Measurements from ENCODE around the gene VRK3.

VRK3 gene

GRCh38 chr19:50026550-50026906 lies 1.4 kb upstream of the VRK3 start:
- DNase-seq: no peak

DNA sequence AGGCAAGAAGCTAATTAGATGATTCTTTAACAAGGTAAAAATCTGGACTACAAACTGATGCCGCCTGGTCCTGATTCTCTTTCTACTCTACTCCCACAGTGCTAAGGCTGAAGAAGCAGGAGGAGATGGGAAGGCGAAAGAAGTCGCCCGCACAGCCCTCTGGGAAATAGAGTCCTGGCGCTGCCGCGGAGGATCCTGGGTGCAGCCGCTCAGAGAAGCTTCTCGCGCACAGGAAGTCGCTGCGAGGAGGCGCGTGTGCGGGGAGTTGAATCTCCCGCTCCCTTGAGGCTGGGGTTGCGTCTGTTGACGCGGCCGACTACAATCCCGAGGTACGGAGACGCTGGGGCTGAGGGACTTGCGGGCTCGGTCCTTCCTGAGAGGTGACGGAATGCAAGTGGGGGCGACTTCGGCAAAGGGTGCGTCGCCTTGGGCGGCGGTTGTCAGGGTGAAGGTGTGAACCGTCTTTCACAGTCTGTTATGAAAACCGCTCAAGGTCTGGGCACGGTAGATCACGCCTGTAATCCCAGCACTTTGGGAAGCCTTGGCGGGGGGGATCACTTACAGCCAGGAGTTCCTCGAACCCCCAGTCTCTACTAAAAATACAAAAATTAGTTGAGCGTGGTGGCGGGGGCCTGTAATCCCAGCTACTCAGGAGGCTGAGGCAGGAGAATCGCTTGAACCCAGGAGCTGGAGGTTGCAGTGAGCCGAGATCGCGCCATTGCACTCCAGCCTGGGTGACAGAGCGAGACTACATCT lies 800 bp upstream of the VRK3 start, which contains the start of gene ZNF473:
Gene ZNF473, plus strand, starts transcription at position 212 of the 756 bp plus-strand sequence. CDS start 5,078 bp downstream, outside the sequence.
- peak; percentile 87 to 92 for DNase-seq

DNA sequence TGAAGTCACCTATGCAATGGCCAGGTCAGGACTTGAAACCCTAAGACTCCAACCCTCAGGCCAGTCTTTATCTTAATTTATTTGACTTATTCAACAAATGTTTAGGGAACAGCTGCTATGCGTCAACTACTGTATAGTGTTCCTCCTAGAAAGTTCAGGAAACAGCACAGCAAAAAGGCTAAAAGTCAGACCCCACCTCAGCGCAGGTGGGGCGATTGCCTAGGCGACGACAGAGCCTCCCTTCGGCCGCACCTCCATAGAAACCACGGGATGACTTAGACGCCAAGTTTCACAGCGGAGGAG lies 502 bp downstream of the VRK3 start:
- DNase-seq: no peak

- no peak for DNase-seq
Measured at GRCh38 chr19:50022823-50023222, 2.3 kb downstream of the VRK3 start.

GRCh38 chr19:50020481-50020880 lies 4.7 kb downstream of the VRK3 start:
- DNase-seq: no peak

- DNase-seq: no peak
Measured at GRCh38 chr19:50016225-50016807, 8.9 kb downstream of the VRK3 start.

DNA sequence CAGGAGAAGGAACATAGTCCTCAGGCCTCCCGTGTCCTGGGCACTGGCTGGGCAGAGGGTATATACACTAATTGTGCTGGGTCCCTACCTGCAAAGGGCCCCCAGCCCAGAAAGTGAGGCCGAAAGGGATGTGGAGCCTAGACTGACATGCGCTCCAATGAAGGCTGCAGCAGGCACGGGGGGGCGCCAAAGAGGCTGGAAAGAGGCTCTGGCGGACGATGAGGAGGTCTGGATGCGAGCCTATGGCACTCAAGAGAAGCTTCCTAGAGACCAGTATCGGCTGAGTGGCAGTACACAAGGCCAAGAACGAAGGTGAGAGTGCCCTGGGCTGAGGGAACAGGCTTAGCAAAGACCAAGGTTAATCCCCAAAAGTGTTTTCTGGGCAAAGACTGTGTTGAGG lies 16.6 kb downstream of the VRK3 start:
- DNase-seq: no peak

DNA sequence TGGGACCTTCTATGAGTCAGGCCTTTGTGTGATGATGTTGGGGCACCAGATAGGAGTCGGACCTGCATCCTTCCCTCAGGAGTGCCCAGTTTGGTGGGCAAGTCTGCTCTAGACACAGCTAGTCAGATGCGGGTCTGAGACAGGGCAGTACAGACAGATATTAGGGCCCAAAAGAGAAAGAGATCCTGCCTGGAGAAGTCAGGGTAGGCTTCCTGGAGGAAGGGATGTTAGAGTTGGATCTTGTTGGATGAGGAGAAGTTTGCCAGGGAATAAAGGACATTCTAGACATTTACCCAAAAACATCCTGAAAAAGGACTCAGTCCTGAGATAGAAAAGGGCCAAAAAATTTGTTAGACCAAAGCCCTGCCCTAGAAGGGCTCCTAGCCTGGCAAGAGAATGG lies 17.2 kb downstream of the VRK3 start:
- no peak for DNase-seq

- no peak for DNase-seq
Measured at GRCh38 chr19:50007170-50007569, 18.0 kb downstream of the VRK3 start.

DNA sequence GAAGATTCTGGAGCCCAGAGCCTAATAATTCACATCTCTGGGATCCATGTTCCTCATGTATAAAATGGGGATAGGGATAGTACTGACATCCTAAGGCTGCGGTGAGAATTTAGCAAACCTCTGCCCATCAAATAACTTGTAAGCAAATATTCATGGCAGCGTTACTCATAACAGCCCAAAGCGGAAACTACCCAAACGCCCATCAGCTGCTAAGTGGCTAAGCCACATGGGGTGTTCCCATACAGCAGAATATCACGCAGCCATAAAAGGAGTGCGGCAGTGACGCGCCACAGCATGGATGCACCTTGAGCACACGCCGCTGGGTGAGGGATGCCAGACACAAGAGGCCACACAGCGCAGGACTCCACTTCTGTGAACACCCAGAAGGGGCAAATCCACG lies 19.7 kb downstream of the VRK3 start:
- no peak for DNase-seq

DNA sequence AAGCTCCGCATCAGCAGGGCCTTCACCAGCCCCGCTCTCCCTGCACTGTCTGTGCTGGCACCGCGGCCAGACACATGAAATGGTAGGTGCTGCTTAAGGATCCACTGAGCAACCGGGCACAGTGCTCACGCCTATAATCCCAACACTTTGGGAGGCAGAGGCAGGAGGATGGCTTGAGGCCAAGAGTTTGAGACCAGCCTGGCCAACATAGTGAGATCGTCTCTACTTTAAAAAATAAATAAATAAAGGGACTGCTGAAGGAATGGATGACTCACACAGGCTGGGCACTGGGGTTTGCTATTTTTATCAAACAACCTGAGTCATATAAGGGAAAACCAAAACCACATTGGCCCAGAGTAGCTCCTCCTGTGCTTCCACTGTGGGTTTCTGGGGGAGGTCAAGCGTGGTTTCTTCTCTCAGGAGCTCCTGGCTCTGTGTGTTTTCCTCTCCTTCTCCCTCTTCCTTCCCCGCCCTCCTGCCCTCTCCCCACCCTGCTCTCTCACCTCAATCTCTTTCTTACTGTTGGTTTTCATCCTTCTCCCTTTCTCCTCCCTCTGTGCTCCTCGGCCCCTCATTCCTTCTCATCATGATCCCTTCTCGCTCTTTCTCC lies 21.3 kb downstream of the VRK3 start:
- peak in 1 of 2 donors; percentile 15 for DNase-seq

DNA sequence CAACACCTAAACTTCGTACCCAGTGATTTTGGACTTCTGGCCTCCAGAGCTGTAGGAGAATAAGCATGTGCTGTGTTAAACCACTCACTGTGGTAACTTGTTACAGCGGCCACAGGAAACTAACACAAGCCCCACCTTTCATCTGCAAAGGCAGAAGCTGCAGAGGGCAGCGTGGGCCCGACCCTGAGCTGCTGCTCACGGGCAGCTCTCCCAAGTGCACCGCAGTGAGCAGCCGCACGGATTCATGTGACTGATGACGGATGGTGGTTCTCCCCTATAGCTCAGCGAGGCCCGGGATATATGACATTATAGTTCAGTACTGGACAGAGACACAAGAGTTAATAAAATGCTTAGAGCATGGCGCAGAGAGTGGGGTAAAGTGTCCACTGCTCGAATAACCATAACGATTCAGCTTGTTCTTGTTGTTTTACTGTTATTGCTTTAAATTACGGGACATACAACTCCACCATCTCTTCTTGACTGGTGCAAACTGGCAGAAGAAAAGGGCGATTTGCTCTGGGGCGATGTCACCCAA lies 21.9 kb downstream of the VRK3 start:
- no peak for DNase-seq

DNA sequence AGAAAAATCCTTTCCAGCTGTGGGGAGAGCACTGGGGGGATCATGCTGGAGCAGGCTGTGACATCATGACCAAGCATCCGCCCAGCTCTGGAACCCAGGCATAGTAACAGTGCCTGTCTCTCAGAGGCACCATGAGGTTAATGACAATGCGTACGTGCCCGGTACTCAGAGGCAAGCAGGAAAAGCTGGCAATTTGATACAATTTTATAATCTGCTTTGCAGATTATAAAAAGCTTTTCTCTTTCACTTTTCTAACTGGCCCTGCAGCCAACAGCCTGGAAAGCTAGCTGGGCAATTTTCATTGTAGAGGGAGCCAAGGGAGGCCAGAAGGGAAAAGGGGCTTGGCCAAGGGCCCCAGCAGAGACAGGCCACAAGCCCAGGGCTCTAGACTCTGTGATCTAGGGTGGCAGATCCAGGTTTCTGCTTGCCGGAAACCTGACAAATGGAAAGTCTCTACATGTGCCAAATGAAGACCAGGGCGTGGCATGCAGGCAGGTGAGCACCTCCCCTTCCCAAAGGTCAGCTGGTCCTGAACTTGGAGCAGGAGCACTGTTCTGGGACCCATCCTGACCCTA lies 22.7 kb downstream of the VRK3 start:
- DNase-seq: no peak

DNA sequence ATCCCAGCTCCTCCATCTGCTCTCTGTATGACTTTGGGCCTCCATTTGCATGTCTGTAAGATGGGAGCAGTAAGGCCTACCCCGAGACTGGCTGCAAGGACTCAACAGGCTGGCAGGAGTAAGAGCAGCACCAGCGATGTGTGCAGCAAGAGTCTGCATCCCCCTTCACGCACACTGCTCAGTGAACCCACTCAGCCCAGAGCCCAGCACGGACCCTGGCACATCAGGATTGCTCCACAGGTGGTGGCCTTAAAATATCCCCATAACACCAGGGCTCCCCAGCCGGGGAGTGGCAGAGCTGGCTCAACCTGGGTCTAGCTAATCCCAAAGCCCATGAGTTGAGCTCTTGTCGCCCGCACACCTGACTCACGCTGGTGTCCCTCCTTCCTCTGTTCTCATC lies 23.4 kb downstream of the VRK3 start:
- no peak for DNase-seq

DNA sequence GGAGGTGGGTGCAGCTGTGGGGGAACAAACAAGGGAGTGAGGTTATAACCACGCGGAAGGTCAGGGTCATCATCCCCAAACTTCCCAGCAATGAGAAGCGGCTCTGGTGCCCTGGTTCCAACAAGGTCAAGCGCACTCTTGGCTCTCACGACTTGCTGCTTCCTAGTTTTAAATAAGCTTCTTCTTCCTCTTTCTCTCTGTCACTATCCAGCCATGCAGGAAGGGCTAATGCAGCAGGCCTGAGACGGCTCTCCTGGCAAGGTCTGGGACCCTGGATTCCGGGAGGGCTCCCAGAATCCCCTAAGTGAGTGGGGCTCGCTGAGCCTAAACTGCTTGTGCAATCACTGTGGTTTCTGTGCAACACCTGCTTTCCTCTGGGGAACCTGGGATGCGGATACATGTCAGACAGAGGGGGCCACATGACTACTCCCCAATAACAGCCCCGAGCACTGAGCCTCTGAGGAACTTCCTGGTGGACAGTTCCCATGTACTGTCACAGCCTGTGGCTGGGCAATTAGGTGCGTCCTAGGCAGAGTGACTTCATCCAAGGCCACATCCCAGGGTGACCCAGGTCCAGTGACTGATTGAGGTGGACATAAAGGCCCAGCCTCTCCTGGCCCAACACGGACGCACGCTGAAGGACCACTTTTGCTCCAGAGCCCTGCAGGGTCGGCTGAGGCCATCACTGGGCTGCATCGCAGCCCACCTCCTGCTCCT lies 24.2 kb downstream of the VRK3 start:
- DNase-seq: no peak

DNA sequence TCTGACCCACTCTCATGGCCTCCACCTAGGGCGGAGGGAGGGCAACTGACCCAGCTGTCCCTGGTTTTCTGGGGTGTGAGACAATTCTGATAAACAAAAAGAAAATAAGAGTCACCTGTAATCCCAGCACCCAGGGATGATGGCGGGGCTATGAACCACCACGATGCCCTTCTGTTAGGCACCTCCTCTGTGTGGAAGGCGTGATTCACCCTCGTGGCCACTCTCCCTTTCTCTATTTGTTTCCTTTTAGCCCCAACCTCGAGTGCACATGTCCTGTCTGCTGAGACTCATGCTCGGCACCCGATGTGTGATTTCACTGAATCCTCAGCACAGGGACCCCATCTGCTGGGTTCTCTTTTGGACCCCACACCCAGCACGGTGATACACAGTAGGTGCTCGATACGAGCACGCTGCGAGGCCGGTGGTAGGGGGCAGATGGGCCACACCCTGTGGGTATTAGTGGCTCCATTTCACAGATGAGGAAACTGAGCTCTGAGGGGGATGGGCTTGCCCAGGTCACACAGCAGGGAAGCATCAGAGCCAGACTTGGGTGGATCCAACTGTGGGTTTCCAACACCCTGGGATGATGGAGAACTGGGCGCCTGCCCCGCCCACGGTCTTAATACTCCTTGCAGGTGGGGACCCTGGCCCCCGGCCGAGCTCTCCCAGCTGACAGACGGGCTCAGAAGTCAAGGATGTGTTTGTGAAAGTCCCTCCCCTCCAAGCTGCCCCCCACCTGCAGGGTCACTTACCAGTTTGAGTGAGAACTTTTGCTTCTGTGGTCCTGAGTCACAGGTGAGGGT lies 24.9 kb downstream of the VRK3 start:
- DNase-seq: no peak

DNA sequence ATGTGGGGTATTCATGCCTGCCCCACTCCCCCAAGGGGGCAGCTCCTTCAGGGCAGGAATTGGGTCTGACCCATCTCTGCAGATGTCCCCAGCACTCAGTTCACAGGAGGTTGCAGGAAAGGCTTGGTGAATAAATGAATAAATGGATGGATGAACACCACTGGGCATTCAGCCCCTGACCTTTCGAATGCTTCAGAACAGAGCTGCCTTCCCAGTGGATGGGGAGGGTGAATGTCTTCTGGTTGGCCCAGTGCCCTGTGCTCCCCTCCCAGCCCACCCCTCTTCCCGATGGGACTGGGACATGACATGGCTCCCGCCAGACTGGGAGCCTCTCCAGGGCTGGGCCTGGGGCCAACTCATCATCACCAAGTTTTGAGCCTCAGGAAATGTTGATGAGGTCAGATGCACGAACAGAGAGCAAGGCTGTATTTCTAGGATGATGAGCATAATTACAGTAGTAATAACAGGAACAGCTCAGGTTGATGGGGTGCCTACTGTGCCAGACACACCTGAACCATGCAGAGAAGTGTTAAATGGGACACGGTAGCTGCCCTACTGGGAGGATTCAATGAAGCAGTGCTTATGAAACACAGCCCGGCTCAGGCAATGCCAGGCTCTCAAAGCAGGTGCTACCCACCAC lies 25.7 kb downstream of the VRK3 start:
- no peak for DNase-seq

DNA sequence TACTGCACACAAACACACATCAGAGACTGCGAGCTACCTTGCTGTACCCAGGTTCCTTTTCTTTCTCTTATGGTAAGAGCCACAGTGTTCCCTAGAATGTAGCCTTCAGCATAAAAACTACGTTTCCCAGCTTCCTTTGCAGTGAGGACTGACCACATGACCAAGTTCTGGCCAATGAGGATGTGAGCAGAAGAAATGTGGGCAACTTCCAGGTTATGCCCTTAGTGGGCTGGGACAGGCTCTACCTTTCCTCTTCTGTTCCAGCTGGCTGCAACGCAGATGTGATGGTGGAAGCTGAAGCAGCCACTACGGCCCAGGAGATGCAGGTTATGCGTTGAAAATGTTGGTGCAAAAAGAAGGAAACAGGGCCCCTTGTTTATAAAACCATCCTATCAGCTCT lies 27.5 kb downstream of the VRK3 start:
- no peak for DNase-seq

DNA sequence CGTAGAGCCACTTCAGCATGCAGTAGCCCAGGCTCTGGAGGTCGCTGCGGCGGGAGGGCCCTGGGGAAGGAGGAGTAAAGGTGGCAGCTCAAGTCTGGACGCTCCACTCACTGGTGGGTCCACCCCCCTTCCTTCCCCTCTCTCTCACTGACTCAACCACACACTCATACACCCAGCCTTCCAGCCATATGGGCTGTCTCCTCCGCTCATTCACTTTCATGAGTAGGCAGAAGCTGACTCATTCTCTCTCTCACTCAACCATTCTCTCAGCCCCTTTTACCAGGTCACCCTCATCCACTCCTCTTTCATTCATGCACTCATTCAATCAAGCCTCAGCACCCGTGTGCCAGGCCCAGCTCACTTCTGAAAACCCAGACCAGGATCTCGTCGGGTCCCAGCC lies 36.7 kb downstream of the VRK3 start:
- DNase-seq: no peak

- no peak for DNase-seq
Measured at GRCh38 chr19:49988007-49988406, 37.2 kb downstream of the VRK3 start.

DNA sequence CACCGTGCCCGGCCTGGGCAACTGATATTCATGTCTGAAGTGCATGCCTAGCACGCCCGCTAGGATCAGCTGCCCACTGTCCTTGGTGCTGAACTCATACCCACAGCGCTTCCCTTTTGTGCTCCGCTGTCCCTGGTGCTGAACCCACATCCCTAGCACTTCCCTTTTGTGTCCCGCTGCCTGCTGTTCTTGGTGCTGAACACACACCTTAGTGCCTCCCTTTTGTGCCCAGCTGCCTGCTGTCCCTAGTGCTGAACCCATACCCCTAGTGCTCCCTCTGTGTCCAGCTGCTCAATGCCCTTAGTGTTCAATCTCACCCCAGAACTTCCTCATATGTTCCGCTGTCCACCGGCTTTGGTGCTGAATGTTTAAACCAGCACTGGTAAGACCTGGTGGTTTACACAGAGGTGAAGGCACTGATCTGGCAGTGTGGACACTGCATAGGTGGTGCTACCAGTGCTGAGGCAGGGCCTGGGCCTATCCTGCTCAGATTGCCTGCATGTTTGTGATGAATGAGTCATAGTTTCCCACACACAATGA lies 37.9 kb downstream of the VRK3 start:
- DNase-seq: peak; percentile 61 to 72

DNA sequence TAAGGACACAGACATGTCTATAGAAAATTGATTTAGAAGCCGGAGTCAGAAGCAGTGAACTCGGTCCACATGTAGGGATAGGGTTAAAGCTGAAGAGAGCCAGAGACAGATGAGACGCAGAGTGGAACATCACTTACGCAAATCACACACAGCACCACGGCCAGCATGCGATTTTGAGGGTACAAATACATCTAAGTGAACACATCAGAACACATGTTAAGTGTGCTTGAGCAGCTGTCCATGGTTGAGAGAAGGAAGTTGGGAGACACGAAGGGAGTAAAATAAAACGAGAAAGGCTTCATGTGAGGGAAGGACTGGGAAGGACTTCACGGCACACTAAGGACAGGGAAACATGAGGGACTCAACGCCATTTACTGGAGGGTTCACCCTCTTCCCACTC lies 38.8 kb downstream of the VRK3 start:
- no peak for DNase-seq
